Psoas muscle (tissue), 8 donors: ENCODE measurements around the gene COL9A2. TPM values are rescaled to one million over a fixed set of nuclear protein-coding genes. Genes with fewer than 3 reads are reported as not detected.

Experiments used
- ATAC-seq, 4 donors: fragments of 200-7000 bp; cut with Tn5 transposase; one replicate each; pipeline ENCODE4 v1.9.1; 2020; ENCODE audit warnings: moderate library complexity in 3 of 4, mild to moderate bottlenecking in 2 of 4
- DNase-seq, 2 donors: peaks; one replicate each; pipeline ENCODE4 v3.0.0-alpha.2; 2020
- H3K27ac ChIP-seq: fragments of 200-600 bp; one replicate; pipeline ENCODE4 v1.8.0; 2022
- H3K27me3 ChIP-seq, 3 donors: fragments of 200-600 bp in 1 of 3; one replicate each; pipeline versions ENCODE4 v1.6.1 to v1.8.0; 2013 to 2022; ENCODE audit warnings: low read length in 2 of 3, mild to moderate bottlenecking in 2 of 3, moderate library complexity in 1 of 3; ENCODE audit not compliant: insufficient read depth in 3 of 3
- H3K36me3 ChIP-seq, 2 donors: fragments of 200-600 bp in 1 of 2; one replicate each; pipeline versions ENCODE4 v1.6.1 to v1.8.0; 2013 to 2022; ENCODE audit warnings: low read depth in 1 of 2, mild to moderate bottlenecking in 1 of 2, moderate library complexity in 1 of 2; ENCODE audit not compliant: insufficient read depth in 1 of 2
- H3K4me1 ChIP-seq: fragments of 200-600 bp; one replicate; pipeline ENCODE4 v1.8.0; 2022
- H3K4me3 ChIP-seq: fragments of 200-600 bp; one replicate; pipeline ENCODE4 v1.8.0; 2022; ENCODE audit warnings: mild to moderate bottlenecking
- H3K9me3 ChIP-seq: fragments of 200-600 bp; one replicate; pipeline ENCODE4 v1.8.0; 2022
- CTCF ChIP-seq: fragments of 200-600 bp; IDR thresholded peaks from one replicate; pipeline ENCODE4 v1.8.0; 2022; ENCODE audit warnings: antibody characterized with exemption
- WGBS, 3 donors: extraction: QIAGEN DNeasy Blood & Tissue Kit; methylation state at CpG; one replicate each; pipeline versions ENCODE4 v1.1.6 to v1.1.7; 2013; 5-methylcytosine and 5-hydroxymethylcytosine counted together
- intact Hi-C, 2 donors: fragments of 100-400 bp; cut with DNase I; formaldehyde crosslinking; loops; one replicate each; pipeline versions ENCODE4 v1.11.0 to v1.14.2; 2022
- polyA plus RNA-seq, 3 donors: library from polyadenylated mRNA; stranded (reverse); fragments of 200-250 nt; gene quantifications; one replicate each; pipeline ENCODE4 v1.2.3, GENCODE V29; 2013
- total RNA-seq, 4 donors: library from RNA; stranded (reverse); fragmentation: NEBNext Ultra II Directional in 2 of 4; extraction: Animal tissue kit (Norgen Biotek cat#: 25700) in 2 of 4; gene quantifications; one replicate each; pipeline versions ENCODE4 v1.2.1 to v1.2.4, GENCODE V29; 2021 to 2023
- donor health status: healthy with polysubstance abuse.
- donor health status: DM: no; HTN: no; CAD: no; lungs with moderate emphysema.
- donor health status: Bipolar disorder and iron deficiency.
- donor health status: healthy.
- donor health status: DM: yes; HTN: yes; CAD: no.
- donor health status: DM: no; HTN: no; CAD: no.
- donor health status: DM: no; HTN: no; CAD: no.
- donor health status: DM: yes; HTN: yes; CAD: no.

The COL9A2 gene
- total and polyA plus RNA-seq, 7 donors = 0.06 to 0.21 (median 0.16) TPM; not detected in 1

- H3K27ac ChIP-seq = no peak overlapping the region
- intact Hi-C loops = no loop called here
- ATAC-seq = no peak
- no peaks in the 10 kb centered on the region for H3K36me3 ChIP-seq
- no peak overlapping the region for H3K4me3 ChIP-seq
- no peaks in the 10 kb centered on the region for H3K4me1 ChIP-seq
- no peak for TF ChIP-seq CTCF
- peaks cover 0 to 7% (median 3%) of the 10 kb centered on the region in 3 donors for H3K27me3 ChIP-seq
- H3K9me3 ChIP-seq = no peaks in the 10 kb centered on the region
- no peak for DNase-seq
- 63 to 67% (median 65%) methylated on average over 6 of the region's 6 CpGs for WGBS, 3 donors
Observed at GRCh38 chr1:40341491-40342380, 24.6 kb upstream of the COL9A2 start.

- peak in 1 of 4 donors; percentile 32 for ATAC-seq
- no peaks in the 10 kb centered on the region for H3K9me3 ChIP-seq
- no peak overlapping the region for H3K27ac ChIP-seq
- no peak for TF ChIP-seq CTCF
- H3K36me3 ChIP-seq = no peaks in the 10 kb centered on the region
- peaks cover 0 to 7% (median 3%) of the 10 kb centered on the region in 3 donors for H3K27me3 ChIP-seq
- no peak overlapping the region for H3K4me3 ChIP-seq
- H3K4me1 ChIP-seq = no peaks in the 10 kb centered on the region
- 54 to 56% (median 55%) methylated on average over 6 of the region's 6 CpGs for WGBS, 3 donors
- intact Hi-C loops = loop anchor here (2.0 to 5.0 kb wide), 6 partner anchors 63 to 257 kb away; no protein-coding TSS in a partner anchor
- no peak for DNase-seq
Observed at GRCh38 chr1:40339420-40340323, 22.6 kb upstream of the COL9A2 start.

GRCh38 chr1:40338745-40339419, 21.8 kb upstream of the COL9A2 start:
- Histone ChIP-seq H3K27ac (no peak overlapping the region), H3K4me3 (no peak overlapping the region), H3K9me3 (no peaks in the 10 kb centered on the region), H3K36me3 (no peaks in the 10 kb centered on the region), H3K4me1 (no peaks in the 10 kb centered on the region), H3K27me3 (peaks cover 0 to 7% (median 3%) of the 10 kb centered on the region in 3 donors)
- WGBS, 3 donors = 31 to 37% (median 32%) methylated on average over 21 of the region's 21 CpGs
- ATAC-seq (peak; percentile 71 to 94 (median 89)), DNase-seq (peak; percentile 78 to 87)
- TF ChIP-seq CTCF = peak; percentile 98
- intact Hi-C loops = loop anchor here (2.0 to 5.0 kb wide), 6 partner anchors 63 to 257 kb away; no protein-coding TSS in a partner anchor

- Histone ChIP-seq H3K36me3 (no peaks in the 10 kb centered on the region), H3K27ac (no peak overlapping the region), H3K4me3 (no peak overlapping the region), H3K27me3 (no peaks in the 10 kb centered on the region), H3K4me1 (no peaks in the 10 kb centered on the region), H3K9me3 (no peaks in the 10 kb centered on the region)
- WGBS, 3 donors = 77 to 87% (median 77%) methylated on average over 8 of the region's 8 CpGs
- ATAC-seq = no peak
- DNase-seq = no peak
- no peak for TF ChIP-seq CTCF
- intact Hi-C loops = loop anchor here (5.0 kb wide), 4 partner anchors 65 to 255 kb away; no protein-coding TSS in a partner anchor
Observed at GRCh38 chr1:40337443-40337842, 20.4 kb upstream of the COL9A2 start.
